ENCODE data around the gene VPS52.

The VPS52 gene

DNA sequence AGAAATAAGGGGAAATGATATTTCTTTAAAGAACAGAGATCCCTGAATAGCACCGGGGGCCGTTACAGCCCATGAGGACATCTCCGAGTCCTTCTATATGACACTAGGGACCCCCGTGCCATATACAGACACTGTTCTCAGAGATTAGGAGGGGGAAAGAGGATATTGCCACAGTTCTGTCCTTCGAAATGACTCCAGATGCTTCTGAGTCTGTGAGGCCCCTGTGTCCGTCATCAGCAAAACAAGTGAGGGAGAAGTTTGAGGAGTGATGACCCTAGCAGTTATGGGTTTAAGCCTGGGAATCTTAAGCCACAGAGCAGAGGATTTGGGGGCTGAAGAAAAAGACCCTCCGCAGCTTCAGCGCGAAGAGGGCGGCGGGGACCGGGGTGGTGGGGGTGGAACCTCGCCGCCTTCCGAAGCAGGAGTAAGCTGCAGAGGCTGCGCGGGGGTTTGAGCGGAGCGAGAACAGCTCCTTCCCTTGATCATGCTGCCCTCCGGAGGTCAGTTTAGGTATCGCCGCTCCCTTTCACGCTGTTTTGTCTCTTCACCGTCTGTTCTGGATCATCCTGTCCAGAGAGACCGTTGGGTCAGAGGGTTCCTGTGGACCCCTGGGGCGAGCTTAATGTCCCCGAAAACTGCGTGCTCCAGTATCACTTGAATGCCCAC is 23.6 kb downstream of the VPS52 start (continued):
- TF ChIP-seq, protein P1, sequence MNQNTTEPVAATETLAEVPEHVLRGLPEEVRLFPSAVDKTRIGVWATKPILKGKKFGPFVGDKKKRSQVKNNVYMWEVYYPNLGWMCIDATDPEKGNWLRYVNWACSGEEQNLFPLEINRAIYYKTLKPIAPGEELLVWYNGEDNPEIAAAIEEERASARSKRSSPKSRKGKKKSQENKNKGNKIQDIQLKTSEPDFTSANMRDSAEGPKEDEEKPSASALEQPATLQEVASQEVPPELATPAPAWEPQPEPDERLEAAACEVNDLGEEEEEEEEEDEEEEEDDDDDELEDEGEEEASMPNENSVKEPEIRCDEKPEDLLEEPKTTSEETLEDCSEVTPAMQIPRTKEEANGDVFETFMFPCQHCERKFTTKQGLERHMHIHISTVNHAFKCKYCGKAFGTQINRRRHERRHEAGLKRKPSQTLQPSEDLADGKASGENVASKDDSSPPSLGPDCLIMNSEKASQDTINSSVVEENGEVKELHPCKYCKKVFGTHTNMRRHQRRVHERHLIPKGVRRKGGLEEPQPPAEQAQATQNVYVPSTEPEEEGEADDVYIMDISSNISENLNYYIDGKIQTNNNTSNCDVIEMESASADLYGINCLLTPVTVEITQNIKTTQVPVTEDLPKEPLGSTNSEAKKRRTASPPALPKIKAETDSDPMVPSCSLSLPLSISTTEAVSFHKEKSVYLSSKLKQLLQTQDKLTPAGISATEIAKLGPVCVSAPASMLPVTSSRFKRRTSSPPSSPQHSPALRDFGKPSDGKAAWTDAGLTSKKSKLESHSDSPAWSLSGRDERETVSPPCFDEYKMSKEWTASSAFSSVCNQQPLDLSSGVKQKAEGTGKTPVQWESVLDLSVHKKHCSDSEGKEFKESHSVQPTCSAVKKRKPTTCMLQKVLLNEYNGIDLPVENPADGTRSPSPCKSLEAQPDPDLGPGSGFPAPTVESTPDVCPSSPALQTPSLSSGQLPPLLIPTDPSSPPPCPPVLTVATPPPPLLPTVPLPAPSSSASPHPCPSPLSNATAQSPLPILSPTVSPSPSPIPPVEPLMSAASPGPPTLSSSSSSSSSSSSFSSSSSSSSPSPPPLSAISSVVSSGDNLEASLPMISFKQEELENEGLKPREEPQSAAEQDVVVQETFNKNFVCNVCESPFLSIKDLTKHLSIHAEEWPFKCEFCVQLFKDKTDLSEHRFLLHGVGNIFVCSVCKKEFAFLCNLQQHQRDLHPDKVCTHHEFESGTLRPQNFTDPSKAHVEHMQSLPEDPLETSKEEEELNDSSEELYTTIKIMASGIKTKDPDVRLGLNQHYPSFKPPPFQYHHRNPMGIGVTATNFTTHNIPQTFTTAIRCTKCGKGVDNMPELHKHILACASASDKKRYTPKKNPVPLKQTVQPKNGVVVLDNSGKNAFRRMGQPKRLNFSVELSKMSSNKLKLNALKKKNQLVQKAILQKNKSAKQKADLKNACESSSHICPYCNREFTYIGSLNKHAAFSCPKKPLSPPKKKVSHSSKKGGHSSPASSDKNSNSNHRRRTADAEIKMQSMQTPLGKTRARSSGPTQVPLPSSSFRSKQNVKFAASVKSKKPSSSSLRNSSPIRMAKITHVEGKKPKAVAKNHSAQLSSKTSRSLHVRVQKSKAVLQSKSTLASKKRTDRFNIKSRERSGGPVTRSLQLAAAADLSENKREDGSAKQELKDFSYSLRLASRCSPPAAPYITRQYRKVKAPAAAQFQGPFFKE (tag by site-specific recombination; IDR thresholded peaks at IDR 0.05; ENCODE audit: borderline replicate concordance): no peak
- TF ChIP-seq, protein P2, sequence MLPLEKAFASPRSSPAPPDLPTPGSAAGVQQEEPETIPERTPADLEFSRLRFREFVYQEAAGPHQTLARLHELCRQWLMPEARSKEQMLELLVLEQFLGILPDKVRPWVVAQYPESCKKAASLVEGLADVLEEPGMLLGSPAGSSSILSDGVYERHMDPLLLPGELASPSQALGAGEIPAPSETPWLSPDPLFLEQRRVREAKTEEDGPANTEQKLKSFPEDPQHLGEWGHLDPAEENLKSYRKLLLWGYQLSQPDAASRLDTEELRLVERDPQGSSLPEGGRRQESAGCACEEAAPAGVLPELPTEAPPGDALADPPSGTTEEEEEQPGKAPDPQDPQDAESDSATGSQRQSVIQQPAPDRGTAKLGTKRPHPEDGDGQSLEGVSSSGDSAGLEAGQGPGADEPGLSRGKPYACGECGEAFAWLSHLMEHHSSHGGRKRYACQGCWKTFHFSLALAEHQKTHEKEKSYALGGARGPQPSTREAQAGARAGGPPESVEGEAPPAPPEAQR (tag by site-specific recombination; IDR thresholded peaks at IDR 0.05): no peak
- TF ChIP-seq ZNF660 (tag by site-specific recombination; IDR thresholded peaks at IDR 0.05) (peak; percentile 71; the same call in 1 of the 2 replicates), ZFP37 (tag by site-specific recombination; IDR thresholded peaks at IDR 0.05) (no peak), ZNF548 (tag by site-specific recombination; IDR thresholded peaks at IDR 0.05) (no peak), ZNF133 (tag by site-specific recombination; IDR thresholded peaks at IDR 0.05) (no peak), ZFHX2 (tag by site-specific recombination; conservative IDR thresholded peaks at IDR 0.05) (peak; percentile 38), RBAK (tag by site-specific recombination; IDR thresholded peaks at IDR 0.05) (no peak), KLF10 (tag by site-specific recombination; IDR thresholded peaks at IDR 0.05) (no peak), ZNF768 (tag by site-specific recombination; IDR thresholded peaks at IDR 0.05) (no peak), ZNF324 (tag by site-specific recombination; IDR thresholded peaks at IDR 0.05) (no peak), ZNF341 (tag by site-specific recombination; IDR thresholded peaks at IDR 0.05; ENCODE audit: low read depth) (peak; percentile 76), GLI2 (tag by site-specific recombination; IDR thresholded peaks at IDR 0.05; ENCODE audit: borderline replicate concordance, low read depth) (no peak), HOXC10 (CRISPR knock-in tag; IDR thresholded peaks at IDR 0.05) (no peak), MYNN (tag by site-specific recombination; IDR thresholded peaks at IDR 0.05; ENCODE audit: borderline replicate concordance) (no peak), ZBTB48 (tag by site-specific recombination; IDR thresholded peaks at IDR 0.05) (no peak), ZNF555 (tag by site-specific recombination; conservative IDR thresholded peaks at IDR 0.05) (no peak), ZNF37A (tag by site-specific recombination; IDR thresholded peaks at IDR 0.05) (no peak), ZNF138 (tag by site-specific recombination; IDR thresholded peaks at IDR 0.05; ENCODE audit: borderline replicate concordance) (no peak), ZNF350 (tag by site-specific recombination; IDR thresholded peaks at IDR 0.05) (no peak), SETDB1 (IDR thresholded peaks at IDR 0.05; ENCODE audit: insufficient read length, low read length) (no peak), HOXA7 (CRISPR knock-in tag; IDR thresholded peaks at IDR 0.05; ENCODE audit: borderline replicate concordance) (no peak), ZNF76 (tag by site-specific recombination; IDR thresholded peaks at IDR 0.05; ENCODE audit: borderline replicate concordance, low read depth) (no peak; the same call in 1 of the 2 replicates)
- TF ChIP-seq, protein P3, sequence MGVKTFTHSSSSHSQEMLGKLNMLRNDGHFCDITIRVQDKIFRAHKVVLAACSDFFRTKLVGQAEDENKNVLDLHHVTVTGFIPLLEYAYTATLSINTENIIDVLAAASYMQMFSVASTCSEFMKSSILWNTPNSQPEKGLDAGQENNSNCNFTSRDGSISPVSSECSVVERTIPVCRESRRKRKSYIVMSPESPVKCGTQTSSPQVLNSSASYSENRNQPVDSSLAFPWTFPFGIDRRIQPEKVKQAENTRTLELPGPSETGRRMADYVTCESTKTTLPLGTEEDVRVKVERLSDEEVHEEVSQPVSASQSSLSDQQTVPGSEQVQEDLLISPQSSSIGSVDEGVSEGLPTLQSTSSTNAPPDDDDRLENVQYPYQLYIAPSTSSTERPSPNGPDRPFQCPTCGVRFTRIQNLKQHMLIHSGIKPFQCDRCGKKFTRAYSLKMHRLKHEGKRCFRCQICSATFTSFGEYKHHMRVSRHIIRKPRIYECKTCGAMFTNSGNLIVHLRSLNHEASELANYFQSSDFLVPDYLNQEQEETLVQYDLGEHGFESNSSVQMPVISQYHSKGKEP (tag by site-specific recombination; IDR thresholded peaks at IDR 0.05): no peak
- TF ChIP-seq, protein P4, sequence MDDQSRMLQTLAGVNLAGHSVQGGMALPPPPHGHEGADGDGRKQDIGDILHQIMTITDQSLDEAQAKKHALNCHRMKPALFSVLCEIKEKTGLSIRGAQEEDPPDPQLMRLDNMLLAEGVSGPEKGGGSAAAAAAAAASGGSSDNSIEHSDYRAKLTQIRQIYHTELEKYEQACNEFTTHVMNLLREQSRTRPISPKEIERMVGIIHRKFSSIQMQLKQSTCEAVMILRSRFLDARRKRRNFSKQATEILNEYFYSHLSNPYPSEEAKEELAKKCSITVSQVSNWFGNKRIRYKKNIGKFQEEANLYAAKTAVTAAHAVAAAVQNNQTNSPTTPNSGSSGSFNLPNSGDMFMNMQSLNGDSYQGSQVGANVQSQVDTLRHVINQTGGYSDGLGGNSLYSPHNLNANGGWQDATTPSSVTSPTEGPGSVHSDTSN (CRISPR knock-in tag; IDR thresholded peaks at IDR 0.05): no peak
- TF ChIP-seq, protein P5, sequence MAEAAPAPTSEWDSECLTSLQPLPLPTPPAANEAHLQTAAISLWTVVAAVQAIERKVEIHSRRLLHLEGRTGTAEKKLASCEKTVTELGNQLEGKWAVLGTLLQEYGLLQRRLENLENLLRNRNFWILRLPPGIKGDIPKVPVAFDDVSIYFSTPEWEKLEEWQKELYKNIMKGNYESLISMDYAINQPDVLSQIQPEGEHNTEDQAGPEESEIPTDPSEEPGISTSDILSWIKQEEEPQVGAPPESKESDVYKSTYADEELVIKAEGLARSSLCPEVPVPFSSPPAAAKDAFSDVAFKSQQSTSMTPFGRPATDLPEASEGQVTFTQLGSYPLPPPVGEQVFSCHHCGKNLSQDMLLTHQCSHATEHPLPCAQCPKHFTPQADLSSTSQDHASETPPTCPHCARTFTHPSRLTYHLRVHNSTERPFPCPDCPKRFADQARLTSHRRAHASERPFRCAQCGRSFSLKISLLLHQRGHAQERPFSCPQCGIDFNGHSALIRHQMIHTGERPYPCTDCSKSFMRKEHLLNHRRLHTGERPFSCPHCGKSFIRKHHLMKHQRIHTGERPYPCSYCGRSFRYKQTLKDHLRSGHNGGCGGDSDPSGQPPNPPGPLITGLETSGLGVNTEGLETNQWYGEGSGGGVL (tag by site-specific recombination; IDR thresholded peaks at IDR 0.05): no peak; the same call in 1 of the 2 replicates
